A549 (cell line): Measurements from ENCODE around the gene PCGF5. TPM values are rescaled to one million over a fixed set of nuclear protein-coding genes. Genes with fewer than 3 reads are reported as not detected.

Experiments used
- ATAC-seq, 2 experiments: fragments of 200-7000 bp in 1 of 2; fragments of >200 bp in 1 of 2; cut with Nextera tagmentation in 1 of 2; cut with Tn5 transposase in 1 of 2; 3 replicates each; pipeline versions ENCODE4 v1.8.0 to v1.9.1; 2018 to 2020; ENCODE audit warnings: mild to moderate bottlenecking in 1 of 2, moderate library complexity in 1 of 2
- CTCF ChIA-PET: fragments of 300-600 bp; sonication (Branson Sonifier 250); formaldehyde crosslinking; extraction: SDS; loops from one replicate; lab custom pipeline; 2021; ENCODE audit warnings: antibody characterized with exemption, inconsistent platforms; lab: Yijun Ruan, JAX
- POLR2A ChIA-PET: fragments of 350-600 bp; formaldehyde crosslinking; extraction: SDS; loops from one replicate; lab custom pipeline; 2021; ENCODE audit warnings: antibody characterized with exemption, inconsistent platforms; lab: Yijun Ruan, JAX
- DNase-seq, 2 experiments: peaks; one replicate each; pipeline versions ENCODE4 v3.0.0 to v3.0.0-alpha.2; 2011 to 2016; ENCODE audit warnings: low read depth in 1 of 2, low spot score in 1 of 2
- FAIRE-seq: peaks from 2 replicates; lab custom pipeline; 2011; peaks lifted over from hg19 to GRCh38; lab: Jason Lieb, UNC
- H3K27ac ChIP-seq, 2 experiments: fragments of >200 bp; sonication (Bioruptor Twin); formaldehyde crosslinking; 3 replicates each; pipeline ENCODE4 v1.5.1; 2016 to 2017
- H3K4me1 ChIP-seq: fragments of >200 bp; sonication (Bioruptor Twin); formaldehyde crosslinking; 3 replicates; pipeline ENCODE4 v1.6.1; 2016
- H3K4me2 ChIP-seq: fragments of >200 bp; sonication (Bioruptor Twin); formaldehyde crosslinking; 3 replicates; pipeline ENCODE4 v1.6.1; 2016
- H3K4me3 ChIP-seq: fragments of >200 bp; sonication (Bioruptor Twin); formaldehyde crosslinking; 3 replicates; pipeline ENCODE4 v1.5.1; 2016
- H3K9me3 ChIP-seq: fragments of >200 bp; sonication (Bioruptor Twin); formaldehyde crosslinking; 3 replicates; pipeline ENCODE4 v1.6.1; 2016
- BHLHE40 ChIP-seq: IDR thresholded peaks from 2 replicates; pipeline ENCODE4 v1.6.1; 2012; ENCODE audit warnings: low read depth, low read length, inconsistent platforms
- FOSB ChIP-seq: fragments of 250-450 bp; sonication (Bioruptor Pico); IDR thresholded peaks from 2 replicates; pipeline ENCODE4 v1.5.0; 2020; ENCODE audit warnings: mild to moderate bottlenecking, moderate library complexity
- HOXB13 ChIP-seq: fragments of 250-450 bp; sonication (Bioruptor Pico); IDR thresholded peaks from 2 replicates; pipeline ENCODE4 v1.5.0; 2020; ENCODE audit warnings: low read depth, mild to moderate bottlenecking, moderate library complexity
- HOXB5 ChIP-seq: fragments of 250-450 bp; sonication (Bioruptor Pico); IDR thresholded peaks from 2 replicates; pipeline ENCODE4 v1.5.0; 2020; ENCODE audit warnings: mild to moderate bottlenecking, moderate library complexity
- KDM1A ChIP-seq: fragments of 200-600 bp; sonication (generic); IDR thresholded peaks from 2 replicates; pipeline ENCODE4 v1.6.1; 2016; ENCODE audit warnings: low read depth, mild to moderate bottlenecking
- MAFK ChIP-seq: fragments of 450-650 bp; IDR thresholded peaks from 2 replicates; pipeline ENCODE4 v1.6.1; 2014; ENCODE audit not compliant: partially characterized antibody
- NFE2L2 ChIP-seq: fragments of 150-350 bp; conservative IDR thresholded peaks from 2 replicates; pipeline ENCODE4 v1.6.1; 2014; ENCODE audit warnings: low read length
- NPAS2 ChIP-seq: fragments of 250-450 bp; sonication (Bioruptor Pico); IDR thresholded peaks from 2 replicates; pipeline ENCODE4 v1.8.0; 2022; ENCODE audit warnings: mild to moderate bottlenecking, moderate library complexity, borderline replicate concordance
- NR3C1 ChIP-seq: fragments of >200 bp; sonication (Bioruptor Twin); formaldehyde crosslinking; IDR thresholded peaks from 3 replicates; pipeline ENCODE4 v1.6.1; 2017
- RAD21 ChIP-seq, 2 experiments: fragments of >200 bp in 1 of 2; sonication (Bioruptor Twin) in 1 of 2; formaldehyde crosslinking in 1 of 2; IDR thresholded peaks in 1 of 2; conservative IDR thresholded peaks in 1 of 2; 2 replicates in 1 of 2; 3 replicates in 1 of 2; pipeline ENCODE4 v1.6.1; 2012 to 2018; ENCODE audit warnings: inconsistent platforms in 1 of 2
- RARB ChIP-seq: fragments of 250-450 bp; sonication (Bioruptor Pico); IDR thresholded peaks from 2 replicates; pipeline ENCODE4 v1.8.0; 2021; ENCODE audit warnings: mild to moderate bottlenecking, moderate library complexity
- RCOR1 ChIP-seq: fragments of 150-350 bp; IDR thresholded peaks from 2 replicates; pipeline ENCODE4 v1.6.1; 2014; ENCODE audit warnings: antibody characterized with exemption, low read length, low read depth
- TP53 ChIP-seq: fragments of 250-450 bp; sonication (Bioruptor Pico); IDR thresholded peaks from 2 replicates; pipeline ENCODE4 v1.5.0; 2021; ENCODE audit warnings: mild to moderate bottlenecking, moderate library complexity
- ZFP36 ChIP-seq: fragments of 450-650 bp; IDR thresholded peaks from 2 replicates; pipeline ENCODE4 v1.6.1; 2014; ENCODE audit warnings: borderline replicate concordance; ENCODE audit not compliant: partially characterized antibody
- ZSCAN20 ChIP-seq: fragments of 250-450 bp; sonication (Bioruptor Pico); IDR thresholded peaks from 2 replicates; pipeline ENCODE4 v1.8.0; 2022; ENCODE audit warnings: mild to moderate bottlenecking, moderate library complexity
- WGBS: methylation state at CpG from one replicate; pipeline ENCODE4 v1.1.6; 2017; ENCODE audit errors: missing lambda C conversion rate; 5-methylcytosine and 5-hydroxymethylcytosine counted together
- polyA plus RNA-seq, 4 experiments: library from polyadenylated mRNA; depleted of rRNA in 3 of 4; stranded (reverse); fragments of >200 nt; fragmentation: RNase III in 1 of 4; extraction: RNeasy Plus Mini Kit Qiagen cat#74134 plus additional on column Dnase treatment in 1 of 4; gene quantifications; 2 replicates in 3 of 4; 3 replicates in 1 of 4; pipeline ENCODE4 v1.2.3, GENCODE V29; 2011 to 2017
- TF ChIP-seq, protein P1 (sequence below): fragments of 250-450 bp; sonication (Bioruptor Pico); IDR thresholded peaks from 2 replicates; pipeline ENCODE4 v1.5.0; 2020; ENCODE audit warnings: low read depth, mild to moderate bottlenecking, moderate library complexity
- TF ChIP-seq, protein P2 (sequence below): fragments of >200 bp; sonication (Bioruptor Twin); formaldehyde crosslinking; IDR thresholded peaks from 3 replicates; pipeline ENCODE4 v1.5.1; 2016
- TF ChIP-seq, protein P3 (sequence below): fragments of >200 bp; sonication (Bioruptor Twin); formaldehyde crosslinking; IDR thresholded peaks from 2 replicates; pipeline ENCODE4 v1.6.1; 2016

PCGF5 gene
- polyA plus RNA-seq, 2 of the 4 experiments (the other 2 are of a cell fraction) = 28.5 to 39.9 TPM

DNA sequence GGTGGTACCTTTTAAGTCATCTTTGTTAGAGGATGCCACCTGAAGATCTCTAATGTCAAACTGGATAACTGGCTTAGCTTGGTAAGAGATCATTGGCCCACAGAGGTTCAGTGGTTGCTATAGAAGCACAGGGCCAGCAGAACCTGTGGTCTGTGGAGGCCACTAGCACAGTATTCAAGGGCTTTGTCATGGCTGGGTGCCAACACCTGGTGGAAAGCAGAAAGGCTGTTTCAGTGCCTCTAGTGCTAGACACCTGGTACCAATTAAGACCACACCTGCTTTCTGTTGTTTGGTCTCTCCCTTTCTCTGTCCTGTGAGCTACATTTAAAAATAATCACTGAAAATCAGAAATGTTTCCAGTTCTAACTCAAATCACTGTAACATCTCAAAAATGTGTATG, 10.0 kb upstream of the PCGF5 start:
- no peak overlapping the region for H3K4me2 ChIP-seq
- FAIRE-seq (no peak), DNase-seq (no peak), ATAC-seq (no peak)
- TF ChIP-seq TP53 (CRISPR knock-in tag) (no peak), RARB (CRISPR knock-in tag) (no peak), RCOR1 (no peak), HOXB13 (CRISPR knock-in tag) (no peak), ZSCAN20 (CRISPR knock-in tag) (no peak)
- TF ChIP-seq, protein P1, sequence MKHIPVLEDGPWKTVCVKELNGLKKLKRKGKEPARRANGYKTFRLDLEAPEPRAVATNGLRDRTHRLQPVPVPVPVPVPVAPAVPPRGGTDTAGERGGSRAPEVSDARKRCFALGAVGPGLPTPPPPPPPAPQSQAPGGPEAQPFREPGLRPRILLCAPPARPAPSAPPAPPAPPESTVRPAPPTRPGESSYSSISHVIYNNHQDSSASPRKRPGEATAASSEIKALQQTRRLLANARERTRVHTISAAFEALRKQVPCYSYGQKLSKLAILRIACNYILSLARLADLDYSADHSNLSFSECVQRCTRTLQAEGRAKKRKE (CRISPR knock-in tag) = no peak
- no peaks in the 10 kb centered on the region for H3K9me3 ChIP-seq
- no peak overlapping the region for H3K4me3 ChIP-seq
- no peak overlapping the region for H3K27ac ChIP-seq
- no peaks in the 10 kb centered on the region for H3K4me1 ChIP-seq
- ChIA-PET POLR2A (no interaction called here), CTCF (interaction anchor here (0.6 to 2.1 kb wide), 4 partner anchors 9 to 204 kb away, joined by 3 to 8 read pairs (median 4); partner anchors contain the start of gene PCGF5)

DNA sequence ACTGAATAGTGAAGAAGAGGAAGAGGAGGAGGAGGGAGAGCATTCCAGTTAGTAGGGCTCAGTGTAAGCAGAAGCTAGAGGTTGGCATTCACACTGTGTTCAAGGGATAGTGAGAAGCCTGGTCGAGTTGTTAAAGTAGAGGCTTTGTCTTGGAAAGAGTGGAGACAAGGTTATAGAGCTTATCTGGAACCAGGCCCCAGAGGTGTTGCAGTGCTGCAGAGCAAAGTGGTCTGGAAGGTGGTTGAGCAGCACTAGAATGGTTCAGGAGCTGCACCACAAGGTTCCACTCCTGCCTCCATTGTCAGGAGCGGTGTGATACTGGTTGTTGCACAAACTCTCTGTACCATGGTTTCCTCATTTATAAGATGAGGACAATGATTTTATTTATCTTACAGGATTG, 8.8 kb upstream of the PCGF5 start:
- H3K27ac ChIP-seq = no peak overlapping the region
- POLR2A ChIA-PET = no interaction called here
- TF ChIP-seq NFE2L2 = no peak
- TF ChIP-seq, protein P2, sequence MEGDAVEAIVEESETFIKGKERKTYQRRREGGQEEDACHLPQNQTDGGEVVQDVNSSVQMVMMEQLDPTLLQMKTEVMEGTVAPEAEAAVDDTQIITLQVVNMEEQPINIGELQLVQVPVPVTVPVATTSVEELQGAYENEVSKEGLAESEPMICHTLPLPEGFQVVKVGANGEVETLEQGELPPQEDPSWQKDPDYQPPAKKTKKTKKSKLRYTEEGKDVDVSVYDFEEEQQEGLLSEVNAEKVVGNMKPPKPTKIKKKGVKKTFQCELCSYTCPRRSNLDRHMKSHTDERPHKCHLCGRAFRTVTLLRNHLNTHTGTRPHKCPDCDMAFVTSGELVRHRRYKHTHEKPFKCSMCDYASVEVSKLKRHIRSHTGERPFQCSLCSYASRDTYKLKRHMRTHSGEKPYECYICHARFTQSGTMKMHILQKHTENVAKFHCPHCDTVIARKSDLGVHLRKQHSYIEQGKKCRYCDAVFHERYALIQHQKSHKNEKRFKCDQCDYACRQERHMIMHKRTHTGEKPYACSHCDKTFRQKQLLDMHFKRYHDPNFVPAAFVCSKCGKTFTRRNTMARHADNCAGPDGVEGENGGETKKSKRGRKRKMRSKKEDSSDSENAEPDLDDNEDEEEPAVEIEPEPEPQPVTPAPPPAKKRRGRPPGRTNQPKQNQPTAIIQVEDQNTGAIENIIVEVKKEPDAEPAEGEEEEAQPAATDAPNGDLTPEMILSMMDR = no peak
- TF ChIP-seq NR3C1 = no peak
- TF ChIP-seq, protein P3, sequence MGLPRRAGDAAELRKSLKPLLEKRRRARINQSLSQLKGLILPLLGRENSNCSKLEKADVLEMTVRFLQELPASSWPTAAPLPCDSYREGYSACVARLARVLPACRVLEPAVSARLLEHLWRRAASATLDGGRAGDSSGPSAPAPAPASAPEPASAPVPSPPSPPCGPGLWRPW = no peak
- no peak for TF ChIP-seq ZFP36
- no peak for TF ChIP-seq BHLHE40
- no peak for TF ChIP-seq KDM1A
- FAIRE-seq = no peak
- H3K9me3 ChIP-seq = no peaks in the 10 kb centered on the region
- ATAC-seq = 0 out of 6 replicates have a peak, but pooled peaks of 1 of the 2 experiments have one; percentile 30
- H3K4me3 ChIP-seq = no peak overlapping the region
- 61% methylated on average over 2 of the region's 2 CpGs for whole genome bisulfite sequencing
- H3K4me2 ChIP-seq = no peak overlapping the region
- H3K4me1 ChIP-seq = no peaks in the 10 kb centered on the region
- DNase-seq = no peak
- CTCF ChIA-PET = interaction anchor here (0.5 to 2.1 kb wide), 3 partner anchors 40 to 495 kb away, joined by 3 to 8 read pairs (median 4); no protein-coding TSS in a partner anchor

DNA sequence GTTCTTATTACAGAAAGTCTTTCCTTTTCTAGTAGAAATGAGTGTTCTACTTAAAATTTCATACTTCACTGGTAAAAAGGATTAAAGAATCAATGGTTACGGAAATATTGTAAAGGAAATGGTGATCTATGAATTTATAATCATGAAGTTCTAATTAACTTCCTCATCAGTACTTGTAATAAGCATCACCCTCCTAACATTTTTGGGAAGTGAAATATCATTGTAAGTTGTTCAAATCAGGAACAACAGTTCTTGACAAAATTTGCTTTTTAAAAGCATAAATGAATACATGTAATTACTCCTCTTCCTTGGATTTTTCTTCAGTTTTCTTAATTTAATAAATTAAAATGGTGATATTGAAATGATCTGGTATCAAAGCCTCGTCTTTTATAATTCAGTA, 5.6 kb upstream of the PCGF5 start:
- H3K4me2 ChIP-seq = no peak overlapping the region
- DNase-seq (no peak), FAIRE-seq (no peak), ATAC-seq (no peak)
- POLR2A ChIA-PET = no interaction called here
- no peaks in the 10 kb centered on the region for H3K9me3 ChIP-seq
- 97% methylated on average over 2 of the region's 2 CpGs for WGBS
- peaks cover 10% of the 10 kb centered on the region; the same call in 2 of the 3 replicates for H3K4me1 ChIP-seq
- CTCF ChIA-PET = no interaction called here
- H3K4me3 ChIP-seq = no peak overlapping the region
- H3K27ac ChIP-seq = no peak overlapping the region
- TF ChIP-seq FOSB (CRISPR knock-in tag) (no peak), HOXB5 (CRISPR knock-in tag) (no peak), NPAS2 (CRISPR knock-in tag) (no peak)
- TF ChIP-seq, protein P3 = no peak

DNA sequence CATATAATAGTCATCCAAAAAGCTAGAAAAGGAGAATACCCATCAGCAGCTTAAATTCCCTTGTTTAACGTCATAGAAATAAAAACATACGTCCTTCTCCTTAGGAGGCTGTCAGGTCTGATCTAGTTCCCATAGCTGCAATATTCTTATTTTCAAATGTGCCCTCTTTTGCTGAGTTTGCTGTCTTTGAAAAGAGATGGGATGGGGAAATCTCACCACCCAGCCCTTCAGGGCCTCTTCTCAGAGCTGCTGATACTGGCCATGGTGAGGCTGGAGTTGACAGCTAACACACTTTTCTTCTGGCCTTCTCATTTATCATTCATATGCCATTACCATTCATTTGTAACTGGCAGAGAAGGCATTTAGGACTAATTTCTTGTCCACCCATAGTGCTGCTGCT, 5.1 kb upstream of the PCGF5 start:
- 85% methylated on average over 2 of the region's 2 CpGs for WGBS

More for the DNA sequence above, 5.1 kb upstream of the PCGF5 start:
- H3K9me3 ChIP-seq = no peaks in the 10 kb centered on the region
- H3K4me2 ChIP-seq = no peak overlapping the region
- no peak for DNase-seq
- no peak overlapping the region for H3K27ac ChIP-seq
- H3K4me1 ChIP-seq = peaks cover 10% of the 10 kb centered on the region; the same call in 2 of the 3 replicates
- POLR2A ChIA-PET = no interaction called here
- TF ChIP-seq RAD21 (conservative IDR thresholded peaks at IDR 0.05 in 1 of 2, IDR thresholded peaks at IDR 0.05 in 1 of 2) (no peak), MAFK (peak; percentile 37)
- no peak for FAIRE-seq
- CTCF ChIA-PET = no interaction called here
- no peak for ATAC-seq
- H3K4me3 ChIP-seq = no peak overlapping the region
